ENCODE results near the gene ARTN. TPM values are rescaled to one million over a fixed set of nuclear protein-coding genes. Genes with fewer than 3 reads are reported as not detected.

Gene ARTN
- total RNA-seq, 1 donor from 2014 or later: not detected

DNA sequence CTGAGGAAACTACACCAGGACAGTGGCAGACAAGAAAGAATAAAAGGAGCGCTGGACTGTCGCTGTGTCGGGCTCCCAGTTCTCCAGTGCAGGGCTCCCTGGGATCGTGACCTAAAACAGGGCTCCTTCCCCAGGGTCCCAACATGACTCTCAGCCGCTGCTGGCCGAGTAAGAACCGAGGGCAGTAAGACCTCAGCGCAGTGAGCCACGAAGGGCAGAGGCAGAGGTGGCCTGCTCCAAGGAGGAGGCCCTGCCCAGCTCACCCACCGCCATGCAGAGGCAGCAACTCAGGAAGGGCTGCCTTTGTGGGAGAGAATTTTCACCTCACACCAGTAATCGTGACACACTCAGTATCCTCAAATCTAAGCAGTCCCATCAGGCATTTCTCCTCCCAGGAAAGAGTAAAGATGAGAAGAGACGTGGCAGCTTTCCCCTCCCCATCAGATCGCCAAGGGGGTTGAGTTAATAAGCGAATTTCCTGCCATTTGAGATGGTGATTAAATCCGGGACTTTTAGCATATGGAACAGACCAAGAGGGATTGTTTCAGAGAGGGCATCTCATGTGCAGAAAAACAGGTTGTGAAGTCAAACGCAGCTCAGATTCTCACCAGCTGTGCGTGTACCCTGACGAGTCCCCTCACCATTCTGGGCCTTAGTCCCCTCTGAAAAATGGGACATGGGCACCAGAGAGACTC is 19.8 kb upstream of the ARTN start:
- intact Hi-C loops (cut with DNase I): no loop called here

DNA sequence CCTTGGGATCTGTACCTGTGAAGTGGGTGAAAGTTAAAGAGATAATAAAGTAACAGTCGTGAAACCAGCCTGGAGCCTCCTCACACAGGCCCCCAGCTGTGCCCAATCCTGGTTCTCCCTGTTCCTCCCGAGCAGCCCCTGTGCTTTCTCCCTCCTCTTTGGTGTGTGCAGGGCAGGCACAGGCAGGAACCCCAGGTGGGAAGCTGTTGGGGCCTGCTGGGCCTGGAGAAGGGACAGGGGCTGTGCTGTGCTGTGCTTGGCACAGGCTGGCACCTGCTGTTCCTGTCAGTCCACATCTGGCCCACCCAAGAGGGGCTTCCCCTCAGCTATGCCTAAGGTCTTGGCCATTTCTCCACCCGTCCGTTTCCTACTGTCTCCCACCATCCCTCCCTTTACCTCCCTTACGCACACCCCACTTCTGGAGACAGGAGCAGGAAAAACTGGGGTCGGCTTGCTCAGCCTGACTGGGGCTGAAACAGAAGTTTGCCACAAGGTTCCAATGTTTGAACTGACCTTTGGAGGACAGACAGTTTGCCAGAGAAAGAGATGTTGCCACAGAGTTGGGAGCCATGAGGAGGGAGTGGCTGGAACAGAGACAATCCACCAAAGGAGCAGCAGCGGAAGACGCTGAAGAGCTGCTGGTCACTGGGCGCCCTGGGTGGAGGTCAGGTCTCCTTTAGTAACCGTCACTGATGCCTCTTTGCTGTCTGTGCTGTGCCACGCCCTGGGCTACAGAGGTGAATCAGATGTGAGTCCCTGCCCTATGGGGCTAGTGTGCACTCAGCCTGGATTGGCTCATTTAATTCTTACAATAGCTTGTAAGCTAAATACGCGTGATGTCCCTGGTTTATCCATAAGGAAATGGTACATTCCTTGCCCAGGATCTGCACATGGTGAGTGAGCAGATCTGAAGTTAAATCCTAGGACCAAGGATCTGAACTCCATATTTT is 18.8 kb upstream of the ARTN start:
- no peaks in the 10 kb centered on the region for H3K4me1 ChIP-seq
- no peak overlapping the region for H3K27ac ChIP-seq
- no peaks in the 10 kb centered on the region for H3K27me3 ChIP-seq
- no peak for TF ChIP-seq CTCF (IDR thresholded peaks at IDR 0.05)
- no peak for DNase-seq (ENCODE audit: low spot score in 2 of 2)
- intact Hi-C loops (cut with DNase I): no loop called here
- H3K4me3 ChIP-seq: no peak overlapping the region
- H3K36me3 ChIP-seq: peaks cover 0 to 3% of the 10 kb centered on the region in 2 donors
- H3K9me3 ChIP-seq: no peaks in the 10 kb centered on the region

More for the DNA sequence above, 19.8 kb upstream of the ARTN start:
- no peak for TF ChIP-seq CTCF (IDR thresholded peaks at IDR 0.05)
- H3K36me3 ChIP-seq: no peaks in the 10 kb centered on the region
- no peaks in the 10 kb centered on the region for H3K4me1 ChIP-seq
- no peaks in the 10 kb centered on the region for H3K27me3 ChIP-seq
- DNase-seq (ENCODE audit: low spot score in 2 of 2): no peak
- no peaks in the 10 kb centered on the region for H3K9me3 ChIP-seq
- H3K4me3 ChIP-seq: no peak overlapping the region
- no peak overlapping the region for H3K27ac ChIP-seq

- TF ChIP-seq CTCF (IDR thresholded peaks at IDR 0.05): no peak
- no peak for DNase-seq (ENCODE audit: low spot score in 2 of 2)
- H3K9me3 ChIP-seq: no peaks in the 10 kb centered on the region
- intact Hi-C loops (cut with DNase I): no loop called here
- no peak overlapping the region for H3K27ac ChIP-seq
- no peak overlapping the region for H3K4me3 ChIP-seq
- H3K27me3 ChIP-seq: no peaks in the 10 kb centered on the region
- H3K4me1 ChIP-seq: no peaks in the 10 kb centered on the region
- H3K36me3 ChIP-seq: peaks cover 0 to 15% of the 10 kb centered on the region in 2 donors
Observed at GRCh38 chr1:43919906-43920305, 13.7 kb upstream of the ARTN start.

DNA sequence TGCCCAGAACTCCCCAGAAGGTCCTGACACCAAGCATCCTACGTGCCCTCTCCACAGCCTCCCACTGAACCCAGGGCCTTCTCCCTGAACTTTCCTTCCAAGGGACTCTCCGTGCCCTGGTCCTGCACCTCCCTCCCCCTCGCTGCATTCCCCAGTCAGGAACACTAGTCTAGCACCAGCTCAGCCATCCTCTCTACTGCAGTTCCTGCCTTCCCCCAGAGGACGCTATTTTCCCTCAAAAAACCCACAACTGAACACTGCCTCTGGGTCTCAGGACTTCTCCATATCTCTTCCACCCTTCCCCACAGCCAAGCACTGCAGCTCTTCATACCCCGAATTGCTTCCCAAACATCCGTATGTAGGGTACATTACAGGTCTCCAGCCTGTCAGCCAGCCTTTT is 12.6 kb upstream of the ARTN start:
- Histone ChIP-seq H3K4me1 (no peaks in the 10 kb centered on the region), H3K27ac (no peak overlapping the region), H3K27me3 (no peaks in the 10 kb centered on the region), H3K36me3 (peaks cover under 1 to 20% of the 10 kb centered on the region in 2 donors), H3K4me3 (no peak overlapping the region), H3K9me3 (no peaks in the 10 kb centered on the region)
- TF ChIP-seq CTCF (IDR thresholded peaks at IDR 0.05): no peak
- intact Hi-C loops (cut with DNase I): no loop called here
- DNase-seq (ENCODE audit: low spot score in 2 of 2): no peak

DNA sequence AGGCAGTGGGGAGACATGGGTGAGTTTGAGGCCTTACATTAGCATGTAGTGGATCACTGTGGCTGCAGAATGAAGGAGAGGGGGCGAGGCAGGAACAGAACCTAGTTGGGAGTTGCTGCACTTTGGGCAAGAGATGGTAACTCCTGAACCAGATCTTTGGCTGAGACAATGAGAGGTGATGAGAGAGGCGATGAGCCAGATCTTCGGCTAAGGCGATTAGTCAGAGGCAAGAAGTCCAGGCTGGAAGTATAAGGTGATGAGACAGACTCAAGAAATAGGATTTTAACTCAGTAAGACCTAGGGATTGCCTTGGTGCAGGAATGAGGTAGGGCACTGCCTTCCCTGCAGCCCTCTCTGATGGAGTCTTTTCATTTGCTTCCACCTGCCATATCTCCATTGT is 9.1 kb upstream of the ARTN start:
- Histone ChIP-seq H3K36me3 (peaks cover 5 to 29% of the 10 kb centered on the region in 2 donors), H3K4me3 (no peak overlapping the region), H3K4me1 (no peaks in the 10 kb centered on the region), H3K27me3 (no peaks in the 10 kb centered on the region), H3K9me3 (no peaks in the 10 kb centered on the region), H3K27ac (no peak overlapping the region)
- intact Hi-C loops (cut with DNase I): no loop called here
- DNase-seq (ENCODE audit: low spot score in 2 of 2): no peak
- no peak for TF ChIP-seq CTCF (IDR thresholded peaks at IDR 0.05)

Measured in ascending aorta (tissue), 2 donors.